ENCODE results near the gene CELF1.
"Not testable (repeated sequence)": the region's sequence is repeated elsewhere in the genome, so short reads cannot be mapped to it uniquely, and the experiment has no call there.

CELF1 gene

GRCh38 chr11:47485107-47485506 is 67.8 kb downstream of the CELF1 start:
- no peak for DNase-seq (ENCODE audit: low read depth)

GRCh38 chr11:47483457-47483856 is 69.5 kb downstream of the CELF1 start:
- no peak for DNase-seq (ENCODE audit: low read depth)

GRCh38 chr11:47480762-47481161 is 72.2 kb downstream of the CELF1 start:
- no peak for DNase-seq (ENCODE audit: low read depth)

GRCh38 chr11:47478651-47479329 is 74.1 kb downstream of the CELF1 start:
- no peak for DNase-seq (ENCODE audit: low read depth)

GRCh38 chr11:47477753-47478152 is 75.2 kb downstream of the CELF1 start:
- no peak for DNase-seq (ENCODE audit: low read depth)

GRCh38 chr11:47477323-47477722 is 75.6 kb downstream of the CELF1 start:
- no peak for DNase-seq (ENCODE audit: low read depth)

- DNase-seq (ENCODE audit: low read depth), result no peak
Observed at GRCh38 chr11:47470671-47471070, 82.3 kb downstream of the CELF1 start.

- no peak for DNase-seq (ENCODE audit: low read depth)
Observed at GRCh38 chr11:47469361-47470179, 83.4 kb downstream of the CELF1 start.

- no peak for DNase-seq (ENCODE audit: low read depth)
Observed at GRCh38 chr11:47468598-47469214, 84.2 kb downstream of the CELF1 start.

GRCh38 chr11:47467357-47467756 is 85.6 kb downstream of the CELF1 start:
- no peak for DNase-seq (ENCODE audit: low read depth)

- no peak for DNase-seq (ENCODE audit: low read depth)
Observed at GRCh38 chr11:47466701-47467250, 86.2 kb downstream of the CELF1 start.

GRCh38 chr11:47466201-47466600 is 86.7 kb downstream of the CELF1 start:
- DNase-seq (ENCODE audit: low read depth), result no peak

GRCh38 chr11:47464483-47464882 is 88.4 kb downstream of the CELF1 start:
- DNase-seq (ENCODE audit: low read depth), result no peak

- no peak for DNase-seq (ENCODE audit: low read depth)
Observed at GRCh38 chr11:47461876-47462275, 91.1 kb downstream of the CELF1 start.

GRCh38 chr11:47460571-47461235 is 92.2 kb downstream of the CELF1 start:
- no peak for DNase-seq (ENCODE audit: low read depth)

- not testable (repeated sequence) for DNase-seq (ENCODE audit: low read depth)
Observed at GRCh38 chr11:47454258-47454671, 98.7 kb downstream of the CELF1 start.

- DNase-seq (ENCODE audit: low read depth), result no peak
Observed at GRCh38 chr11:47453365-47453764, 99.6 kb downstream of the CELF1 start.

- DNase-seq (ENCODE audit: low read depth), result no peak
Observed at GRCh38 chr11:47451990-47452389, 100.9 kb downstream of the CELF1 start.

- no peak for DNase-seq (ENCODE audit: low read depth)
Observed at GRCh38 chr11:47451436-47451835, 101.5 kb downstream of the CELF1 start.

GRCh38 chr11:47449541-47449940 is 103.4 kb downstream of the CELF1 start:
- no peak for DNase-seq (ENCODE audit: low read depth)

GRCh38 chr11:47448566-47449427 is 104.1 kb downstream of the CELF1 start, which contains the start of gene RAPSN:
Gene RAPSN, minus strand, starts transcription at chr11:47449136. Its CDS starts 172 bp downstream, at chr11:47448964.
- DNase-seq (ENCODE audit: low read depth), result no peak
